ENCODE measurements around the gene B4GALT1. TPM values are rescaled to one million over a fixed set of nuclear protein-coding genes. Genes with fewer than 3 reads are reported as not detected.

B4GALT1 gene
- total RNA-seq, 4 donors from 2014 or later: 13.1 to 66.3 (median 37.1) TPM

GRCh38 chr9:33080534-33080933 is 86.6 kb downstream of the B4GALT1 start:
- Histone ChIP-seq H3K36me3 (no peaks in the 10 kb centered on the region), H3K27me3 (no peaks in the 10 kb centered on the region), H3K4me3 (no peak overlapping the region), H3K27ac (peak overlapping the region; percentile 46 to 66), H3K9me3 (no peaks in the 10 kb centered on the region), H3K4me1 (peaks cover 0 to 5% of the 10 kb centered on the region in 2 donors)
- intact Hi-C loops (cut with DNase I; ENCODE audit: low total_unique reads): loop anchor here (5.0 kb wide), 1 partner anchor 142 kb away; no protein-coding TSS in a partner anchor
- no peak for DNase-seq
- no peak for TF ChIP-seq CTCF (IDR thresholded peaks at IDR 0.05)
- TF ChIP-seq POLR2A (IDR thresholded peaks at IDR 0.05): no peak

GRCh38 chr9:33076046-33077004 is 90.8 kb downstream of the B4GALT1 start, which contains the start of gene SMU1:
SMU1 (minus strand) TSS chr9:33076674; CDS start chr9:33076608, 66 bp downstream.
- H3K4me3 ChIP-seq: peak within 1 kb of the TSS; percentile 88 to 91
- peak; percentile 97 to 98 for DNase-seq
- TF ChIP-seq CTCF (IDR thresholded peaks at IDR 0.05): no peak
- TF ChIP-seq POLR2A (IDR thresholded peaks at IDR 0.05): peak; percentile 76 to 93
- peaks cover 0 to 5% of the 10 kb centered on the region in 2 donors for H3K4me1 ChIP-seq
- no peaks in the 10 kb centered on the region for H3K9me3 ChIP-seq
- intact Hi-C loops (cut with DNase I; ENCODE audit: low total_unique reads): no loop called here
- no peaks in the 10 kb centered on the region for H3K27me3 ChIP-seq
- H3K27ac ChIP-seq: peak within 1 kb of the TSS; percentile 94 to 96
- H3K36me3 ChIP-seq: no peaks in the 10 kb centered on the region

GRCh38 chr9:33068991-33069390 is 98.1 kb downstream of the B4GALT1 start:
- Histone ChIP-seq H3K9me3 (no peaks in the 10 kb centered on the region), H3K27ac (no peak overlapping the region), H3K4me3 (no peak overlapping the region), H3K27me3 (no peaks in the 10 kb centered on the region), H3K36me3 (no peaks in the 10 kb centered on the region), H3K4me1 (no peaks in the 10 kb centered on the region)
- TF ChIP-seq POLR2A (IDR thresholded peaks at IDR 0.05): no peak
- TF ChIP-seq CTCF (IDR thresholded peaks at IDR 0.05): no peak
- DNase-seq: no peak
- intact Hi-C loops (cut with DNase I; ENCODE audit: low total_unique reads): no loop called here

- Histone ChIP-seq H3K27ac (no peak overlapping the region), H3K4me1 (no peaks in the 10 kb centered on the region), H3K9me3 (no peaks in the 10 kb centered on the region), H3K4me3 (no peak overlapping the region), H3K36me3 (no peaks in the 10 kb centered on the region), H3K27me3 (no peaks in the 10 kb centered on the region)
- no peak for TF ChIP-seq POLR2A (IDR thresholded peaks at IDR 0.05)
- DNase-seq: no peak
- intact Hi-C loops (cut with DNase I; ENCODE audit: low total_unique reads): no loop called here
These were observed 101.7 kb downstream of the B4GALT1 start for GRCh38 chr9:33065157-33066076.

Small RNA genes lying within 50 kb of the gene (small RNA-seq; reads per million reads assigned to genes)
- gene RNU4ATAC15P: not detected

Other genes starting within 250 kb of the B4GALT1 start
- 10 to 100 TPM in 3 of 4 donors, 1 to 10 TPM in 1; 4.4 to 30.2 (median 22.4) TPM for gene APTX, start 165.7 kb downstream of the B4GALT1 start, total RNA-seq
- gene DNAJA1, start 142.1 kb downstream of the B4GALT1 start, total RNA-seq: 100 to 1,000 TPM in 2 of 4 donors, 10 to 100 TPM in 2; 47.1 to 148 (median 82.1) TPM
- 10 to 100 TPM; 12.0 to 45.9 (median 22.6) TPM for gene SMU1, start 90.7 kb downstream of the B4GALT1 start, total RNA-seq
- not detected for gene SPINK4, start 72.8 kb upstream of the B4GALT1 start, total RNA-seq
- 100 to 1,000 TPM in 1 of 4 donors, 10 to 100 TPM in 3; 39.7 to 143 (median 59.4) TPM for gene BAG1, start 97.4 kb upstream of the B4GALT1 start, total RNA-seq
- 10 to 100 TPM; 53.5 to 91.7 (median 61.7) TPM for gene CHMP5, start 97.7 kb upstream of the B4GALT1 start, total RNA-seq
- 10 to 100 TPM; 18.5 to 52.9 (median 27.9) TPM for gene NFX1, start 123.2 kb upstream of the B4GALT1 start, total RNA-seq
- gene AQP7, start 235.2 kb upstream of the B4GALT1 start, total RNA-seq: 1 to 10 TPM in 3 of 4 donors, not detected in 1; 1.3 to 4.6 (median 2.1) TPM

Data from uterus (tissue), 4 donors.